Colonic mucosa (tissue), 4 donors: Measurements from ENCODE around the gene ERICH2. TPM values are rescaled to one million over a fixed set of nuclear protein-coding genes. Genes with fewer than 3 reads are reported as not detected.

Experiments
- DNase-seq: peaks from one replicate; pipeline ENCODE4 v3.0.0-alpha.2; 2020
- H3K27ac ChIP-seq: fragments of 200-600 bp; one replicate; pipeline ENCODE4 v1.8.0; 2021
- H3K27me3 ChIP-seq: fragments of 200-600 bp; one replicate; pipeline ENCODE4 v1.8.0; 2021
- H3K36me3 ChIP-seq: fragments of 200-600 bp; one replicate; pipeline ENCODE4 v1.8.0; 2021
- H3K4me1 ChIP-seq: fragments of 200-600 bp; one replicate; pipeline ENCODE4 v1.8.0; 2021; ENCODE audit warnings: mild to moderate bottlenecking
- H3K4me3 ChIP-seq: fragments of 200-600 bp; one replicate; pipeline ENCODE4 v1.8.0; 2021
- H3K9ac ChIP-seq, 2 donors: one replicate each; pipeline ENCODE4 v1.7.0; 2013; ENCODE audit warnings: control low read depth in 2 of 2, low read depth in 2 of 2, low read length in 2 of 2
- H3K9me3 ChIP-seq: fragments of 200-600 bp; one replicate; pipeline ENCODE4 v1.8.0; 2021
- CTCF ChIP-seq: fragments of 200-600 bp; IDR thresholded peaks from one replicate; pipeline ENCODE4 v1.8.0; 2022; ENCODE audit warnings: antibody characterized with exemption, mild to moderate bottlenecking
- intact Hi-C: fragments of 100-400 bp; cut with DNase I; formaldehyde crosslinking; loops from one replicate; pipeline ENCODE4 v1.14.1; 2022
- total RNA-seq, 2 donors: library from RNA; stranded (reverse); fragmentation: NEBNext Ultra II Directional in 1 of 2; extraction: Animal tissue kit (Norgen Biotek cat#: 25700) in 1 of 2; gene quantifications; one replicate each; pipeline ENCODE4 v1.2.1, GENCODE V29; 2021
- donor health status: healthy.
- donor health status: DM: no; HTN: no; CAD: no.
- donor health status: DM: no; HTN: no; CAD: no.

The ERICH2 gene
- total RNA-seq, 2 donors from 2014 or later, result not detected

GRCh38 chr2:170764880-170765261, 5.3 kb upstream of the ERICH2 start:
- Histone ChIP-seq H3K9ac (no peak overlapping the region), H3K4me3 (no peak overlapping the region), H3K9me3 (no peaks in the 10 kb centered on the region), H3K4me1 (no peaks in the 10 kb centered on the region), H3K27me3 (no peaks in the 10 kb centered on the region), H3K27ac (no peak overlapping the region), H3K36me3 (no peaks in the 10 kb centered on the region)
- intact Hi-C loops, result no loop called here
- TF ChIP-seq CTCF, result no peak
- DNase-seq, result no peak

GRCh38 chr2:170766693-170767092, 3.5 kb upstream of the ERICH2 start:
- no peak for DNase-seq

GRCh38 chr2:170770606-170771420, 635 bp downstream of the ERICH2 start:
- no peaks in the 10 kb centered on the region for H3K9me3 ChIP-seq
- peak overlapping the region; percentile 51 to 72 for H3K9ac ChIP-seq
- H3K27me3 ChIP-seq, result no peaks in the 10 kb centered on the region
- intact Hi-C loops, result loop anchor here (5.0 kb wide), 1 partner anchor 59 kb away; no protein-coding TSS in a partner anchor
- no peaks in the 10 kb centered on the region for H3K4me1 ChIP-seq
- no peaks in the 10 kb centered on the region for H3K36me3 ChIP-seq
- peak; percentile 82 for DNase-seq
- H3K27ac ChIP-seq, result peak overlapping the region; percentile 48
- H3K4me3 ChIP-seq, result peak overlapping the region; percentile 60
- no peak for TF ChIP-seq CTCF

More at GRCh38 chr2:170766693-170767092, 3.5 kb upstream of the ERICH2 start:
- H3K9me3 ChIP-seq, result no peaks in the 10 kb centered on the region
- H3K4me3 ChIP-seq, result no peak overlapping the region
- H3K9ac ChIP-seq, result no peak overlapping the region
- H3K36me3 ChIP-seq, result no peaks in the 10 kb centered on the region
- no peaks in the 10 kb centered on the region for H3K27me3 ChIP-seq
- TF ChIP-seq CTCF, result no peak
- intact Hi-C loops, result no loop called here
- no peak overlapping the region for H3K27ac ChIP-seq
- no peaks in the 10 kb centered on the region for H3K4me1 ChIP-seq

GRCh38 chr2:170771421-170771937, 1.3 kb downstream of the ERICH2 start:
- TF ChIP-seq CTCF, result no peak
- no peak for DNase-seq
- H3K9me3 ChIP-seq, result no peaks in the 10 kb centered on the region
- peak overlapping the region; percentile 60 for H3K4me3 ChIP-seq
- H3K36me3 ChIP-seq, result no peaks in the 10 kb centered on the region
- H3K9ac ChIP-seq, result peak overlapping the region in 1 of 2 donors; percentile 60
- intact Hi-C loops, result loop anchor here (5.0 kb wide), 1 partner anchor 59 kb away; no protein-coding TSS in a partner anchor
- H3K27me3 ChIP-seq, result no peaks in the 10 kb centered on the region
- no peaks in the 10 kb centered on the region for H3K4me1 ChIP-seq
- no peak overlapping the region for H3K27ac ChIP-seq

- H3K4me3 ChIP-seq, result no peak overlapping the region
- no peak for DNase-seq
- intact Hi-C loops, result loop anchor here (5.0 kb wide), 1 partner anchor 60 kb away; no protein-coding TSS in a partner anchor
These were observed 2.1 kb downstream of the ERICH2 start for GRCh38 chr2:170772295-170772694.

More at GRCh38 chr2:170772295-170772694, 2.1 kb downstream of the ERICH2 start:
- no peaks in the 10 kb centered on the region for H3K9me3 ChIP-seq
- TF ChIP-seq CTCF, result no peak
- H3K27ac ChIP-seq, result no peak overlapping the region
- H3K9ac ChIP-seq, result no peak overlapping the region
- no peaks in the 10 kb centered on the region for H3K4me1 ChIP-seq
- no peaks in the 10 kb centered on the region for H3K36me3 ChIP-seq
- H3K27me3 ChIP-seq, result no peaks in the 10 kb centered on the region
